Uterus (tissue), 2 donors: ENCODE measurements around the gene SRGN.

Source experiments
- CTCF ChIP-seq, 4 experiments: fragments of 200-600 bp in 2 of 4; fragments of 450-650 bp in 2 of 4; sonication (generic) in 2 of 4; IDR thresholded peaks; one replicate each; pipeline ENCODE4 v1.5.1; 2016 to 2019; ENCODE audit warnings: antibody characterized with exemption in 4 of 4, mild to moderate bottlenecking in 2 of 4, moderate library complexity in 1 of 4
- POLR2A ChIP-seq, 2 donors: fragments of 450-650 bp; IDR thresholded peaks; one replicate each; pipeline ENCODE4 v1.6.1; 2016; ENCODE audit warnings: antibody characterized with exemption in 2 of 2, mild to moderate bottlenecking in 1 of 2, moderate library complexity in 1 of 2

- TF ChIP-seq CTCF (IDR thresholded peaks at IDR 0.05) (no peak), POLR2A (IDR thresholded peaks at IDR 0.05) (no peak)
Observed at GRCh38 chr10:69107176-69107490, 19.2 kb downstream of the SRGN start.
